HepG2 (cell line): ENCODE data around the gene IGF2BP3. TPM values are rescaled to one million over a fixed set of nuclear protein-coding genes. Genes with fewer than 3 reads are reported as not detected.

Source experiments
- CEBPG ChIP-seq: IDR thresholded peaks from 2 replicates; pipeline ENCODE4 v1.6.1; 2016
- EHMT2 ChIP-seq: fragments of 200-600 bp; sonication (generic); IDR thresholded peaks from 2 replicates; pipeline ENCODE4 v1.7.0; 2017; ENCODE audit warnings: antibody characterized with exemption, low read depth, low read length, borderline replicate concordance
- FOXP1 ChIP-seq, 2 experiments: fragments of 450-650 bp in 1 of 2; IDR thresholded peaks; 2 replicates each; pipeline ENCODE4 v1.6.1; 2017 to 2018; ENCODE audit warnings: antibody characterized with exemption in 1 of 2
- HES4 ChIP-seq: sonication (generic); formaldehyde crosslinking; IDR thresholded peaks from 2 replicates; pipeline ENCODE4 v1.9.0; 2021; ENCODE audit warnings: mild to moderate bottlenecking, missing genetic modification reagents, borderline replicate concordance
- HIVEP1 ChIP-seq: sonication (generic); formaldehyde crosslinking; IDR thresholded peaks from 2 replicates; pipeline ENCODE4 v1.4.0; 2020; ENCODE audit warnings: mild to moderate bottlenecking, missing genetic modification reagents
- HNRNPK ChIP-seq: fragments of 200-400 bp; formaldehyde crosslinking; IDR thresholded peaks from 2 replicates; pipeline ENCODE4 v1.6.1; 2018; ENCODE audit warnings: low read length, low read depth, moderate library complexity, mild to moderate bottlenecking; ENCODE audit not compliant: poor library complexity, severe bottlenecking
- KAT7 ChIP-seq: IDR thresholded peaks from 2 replicates; pipeline ENCODE4 v1.6.1; 2018; ENCODE audit warnings: borderline replicate concordance, missing compliant biosample characterization
- MEF2D ChIP-seq: sonication (generic); formaldehyde crosslinking; IDR thresholded peaks from 2 replicates; pipeline ENCODE4 v1.5.1; 2020; ENCODE audit warnings: mild to moderate bottlenecking, missing genetic modification reagents
- NFIB ChIP-seq: sonication (generic); formaldehyde crosslinking; IDR thresholded peaks from 2 replicates; pipeline ENCODE4 v1.9.0; 2021; ENCODE audit warnings: missing genetic modification reagents, mild to moderate bottlenecking, borderline replicate concordance
- NR2C2 ChIP-seq: sonication (generic); formaldehyde crosslinking; IDR thresholded peaks from 2 replicates; pipeline ENCODE4 v1.4.0; 2020; ENCODE audit warnings: missing genetic modification reagents, mild to moderate bottlenecking, moderate library complexity, borderline replicate concordance
- PTBP1 ChIP-seq: fragments of 200-400 bp; formaldehyde crosslinking; IDR thresholded peaks from 2 replicates; pipeline ENCODE4 v1.6.1; 2018; ENCODE audit warnings: low read length, low read depth; ENCODE audit not compliant: poor library complexity, severe bottlenecking
- RBM22 ChIP-seq: fragments of 200-400 bp; formaldehyde crosslinking; optimal IDR thresholded peaks from 2 replicates; pipeline ENCODE3; 2017; ENCODE audit warnings: mild to moderate bottlenecking, low read length, moderate library complexity
- SAP130 ChIP-seq: IDR thresholded peaks from 2 replicates; pipeline ENCODE4 v1.6.1; 2016; ENCODE audit warnings: low read depth
- SETDB1 ChIP-seq: sonication (generic); formaldehyde crosslinking; IDR thresholded peaks from 2 replicates; pipeline ENCODE4 v1.5.1; 2020; ENCODE audit warnings: missing genetic modification reagents, mild to moderate bottlenecking, borderline replicate concordance
- SMAD3 ChIP-seq: sonication (generic); formaldehyde crosslinking; IDR thresholded peaks from 2 replicates; pipeline ENCODE4 v1.4.0; 2020; ENCODE audit warnings: missing genetic modification reagents
- SNRNP70 ChIP-seq: fragments of 200-400 bp; formaldehyde crosslinking; IDR thresholded peaks from 2 replicates; pipeline ENCODE4 v1.6.1; 2017; ENCODE audit warnings: mild to moderate bottlenecking, low read depth, low read length, moderate library complexity
- ZNF253 ChIP-seq: sonication (generic); formaldehyde crosslinking; IDR thresholded peaks from 2 replicates; pipeline ENCODE4 v1.8.0; 2022; ENCODE audit warnings: mild to moderate bottlenecking, missing genetic modification reagents, borderline replicate concordance
- ZNF792 ChIP-seq: IDR thresholded peaks from 2 replicates; pipeline ENCODE4 v1.6.1; 2016
- ZSCAN31 ChIP-seq: sonication (generic); formaldehyde crosslinking; IDR thresholded peaks from 2 replicates; pipeline ENCODE4 v1.5.0; 2020; ENCODE audit warnings: low read depth, mild to moderate bottlenecking, missing genetic modification reagents
- polyA plus RNA-seq, 8 experiments: library from polyadenylated mRNA; depleted of rRNA in 3 of 8; stranded (reverse) in 7 of 8; unstranded in 1 of 8; fragments of >200 nt; fragmentation: Illumina TruSeq in 4 of 8; extraction: Trizol in 4 of 8; gene quantifications; 2 replicates each; pipeline versions ENCODE4 v1.2.1 to v1.2.3, GENCODE V29; 2011 to 2016; ENCODE audit warnings: low read depth in 4 of 8, missing spikeins in 1 of 8, mixed read lengths in 1 of 8; ENCODE audit not compliant: insufficient read depth in 1 of 8
- total RNA-seq, 5 experiments: library from RNA; depleted of rRNA; stranded (reverse); fragments of >200 nt; fragmentation: Illumina TruSeq; extraction: Trizol; gene quantifications; 2 replicates each; pipeline ENCODE4 v1.2.3, GENCODE V29; 2016; ENCODE audit warnings: low read depth in 1 of 5
- TF ChIP-seq, protein P1 (sequence below): sonication (generic); formaldehyde crosslinking; IDR thresholded peaks from 2 replicates; pipeline ENCODE4 v1.8.1; 2023; ENCODE audit warnings: missing genetic modification reagents, inconsistent platforms, borderline replicate concordance
- TF ChIP-seq, protein P2 (sequence below): fragments of 450-650 bp; IDR thresholded peaks from 2 replicates; pipeline ENCODE4 v1.6.1; 2017
- TF ChIP-seq, protein P3 (sequence below): IDR thresholded peaks from 2 replicates; pipeline ENCODE4 v1.6.1; 2016; ENCODE audit warnings: control low read depth
- TF ChIP-seq, protein P4 (sequence below): IDR thresholded peaks from 2 replicates; pipeline ENCODE4 v1.6.1; 2016; ENCODE audit warnings: mild to moderate bottlenecking, missing biosample characterization, missing genetic modification reagents
- TF ChIP-seq, protein P5 (sequence below): IDR thresholded peaks from 2 replicates; pipeline ENCODE4 v1.6.1; 2012; ENCODE audit warnings: low read depth, low read length, improper control_type of control experiment

Gene IGF2BP3
- total and polyA plus RNA-seq, 2 of the 13 experiments (the other 11 are each of a cell fraction or from before 2014, with no cell fraction given) = 37.7 to 39.5 TPM

DNA sequence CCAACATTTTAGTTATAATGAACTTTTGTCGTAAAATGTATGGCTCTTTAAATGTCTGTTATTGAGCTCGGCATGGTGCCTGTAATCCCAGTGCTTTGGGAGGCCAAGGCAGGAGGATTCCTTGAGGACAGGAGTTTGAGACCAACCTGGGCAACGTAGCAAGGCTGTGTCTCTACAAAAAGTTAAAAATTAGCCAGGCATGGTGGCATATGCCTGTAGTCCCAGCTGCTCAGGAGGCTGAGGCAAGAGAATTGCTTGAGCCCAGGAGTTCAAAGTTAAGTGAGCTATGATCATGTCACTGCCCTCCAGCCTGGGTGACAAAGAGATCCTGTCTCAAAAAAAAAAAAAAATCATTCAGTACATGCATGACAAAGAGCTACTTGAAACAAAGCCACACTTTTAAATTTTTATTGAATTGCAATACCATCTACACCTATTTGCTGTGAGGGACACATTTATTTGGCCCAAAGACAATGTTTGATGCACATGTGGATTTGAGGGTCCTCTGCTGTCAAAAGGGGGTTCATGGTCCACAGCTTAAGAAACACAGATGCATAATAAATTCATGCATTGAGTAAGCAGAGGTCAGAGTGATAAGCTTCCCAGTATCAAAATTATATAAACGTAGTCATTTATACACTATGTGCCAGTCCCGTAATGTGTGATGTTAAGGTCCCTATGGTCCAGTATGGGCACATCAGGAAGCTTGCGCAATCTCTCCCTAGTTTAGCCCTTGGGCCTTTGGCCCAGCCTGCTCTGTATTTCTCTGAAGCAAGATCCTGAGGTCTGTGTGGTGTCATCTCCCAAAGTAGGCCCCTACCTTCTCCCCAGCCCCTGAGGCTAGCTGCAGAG, 175.5 kb downstream of the IGF2BP3 start (continued):
- TF ChIP-seq KAT7 (CRISPR knock-in tag) (no peak), SAP130 (CRISPR knock-in tag) (peak; percentile 79), NR2C2 (CRISPR knock-in tag) (peak; percentile 69; the same call in 1 of the 2 replicates), NFIB (CRISPR knock-in tag) (no peak), ZNF253 (CRISPR knock-in tag) (no peak), HIVEP1 (CRISPR knock-in tag) (no peak), PTBP1 (no peak), MEF2D (CRISPR knock-in tag) (no peak), EHMT2 (peak; percentile 79; the same call in 1 of the 2 replicates), RBM22 (no peak), ZSCAN31 (CRISPR knock-in tag) (no peak), ZNF792 (CRISPR knock-in tag) (0 out of 2 replicates have a peak, but pooled peaks have one; percentile 20), SMAD3 (CRISPR knock-in tag) (peak; percentile 27; the same call in 1 of the 2 replicates), HES4 (no peak), SETDB1 (CRISPR knock-in tag) (no peak), CEBPG (CRISPR knock-in tag) (peak; percentile 99), FOXP1 (IDR thresholded peaks at IDR 0.05) (no peak), FOXP1 (CRISPR knock-in tag; IDR thresholded peaks at IDR 0.05) (peak; percentile 16; the same call in 1 of the 2 replicates), SNRNP70 (no peak), HNRNPK (no peak)
- TF ChIP-seq, protein P1, sequence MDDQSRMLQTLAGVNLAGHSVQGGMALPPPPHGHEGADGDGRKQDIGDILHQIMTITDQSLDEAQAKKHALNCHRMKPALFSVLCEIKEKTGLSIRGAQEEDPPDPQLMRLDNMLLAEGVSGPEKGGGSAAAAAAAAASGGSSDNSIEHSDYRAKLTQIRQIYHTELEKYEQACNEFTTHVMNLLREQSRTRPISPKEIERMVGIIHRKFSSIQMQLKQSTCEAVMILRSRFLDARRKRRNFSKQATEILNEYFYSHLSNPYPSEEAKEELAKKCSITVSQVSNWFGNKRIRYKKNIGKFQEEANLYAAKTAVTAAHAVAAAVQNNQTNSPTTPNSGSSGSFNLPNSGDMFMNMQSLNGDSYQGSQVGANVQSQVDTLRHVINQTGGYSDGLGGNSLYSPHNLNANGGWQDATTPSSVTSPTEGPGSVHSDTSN (CRISPR knock-in tag) = no peak
- TF ChIP-seq, protein P2, sequence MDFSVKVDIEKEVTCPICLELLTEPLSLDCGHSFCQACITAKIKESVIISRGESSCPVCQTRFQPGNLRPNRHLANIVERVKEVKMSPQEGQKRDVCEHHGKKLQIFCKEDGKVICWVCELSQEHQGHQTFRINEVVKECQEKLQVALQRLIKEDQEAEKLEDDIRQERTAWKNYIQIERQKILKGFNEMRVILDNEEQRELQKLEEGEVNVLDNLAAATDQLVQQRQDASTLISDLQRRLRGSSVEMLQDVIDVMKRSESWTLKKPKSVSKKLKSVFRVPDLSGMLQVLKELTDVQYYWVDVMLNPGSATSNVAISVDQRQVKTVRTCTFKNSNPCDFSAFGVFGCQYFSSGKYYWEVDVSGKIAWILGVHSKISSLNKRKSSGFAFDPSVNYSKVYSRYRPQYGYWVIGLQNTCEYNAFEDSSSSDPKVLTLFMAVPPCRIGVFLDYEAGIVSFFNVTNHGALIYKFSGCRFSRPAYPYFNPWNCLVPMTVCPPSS = no peak
- TF ChIP-seq, protein P3, sequence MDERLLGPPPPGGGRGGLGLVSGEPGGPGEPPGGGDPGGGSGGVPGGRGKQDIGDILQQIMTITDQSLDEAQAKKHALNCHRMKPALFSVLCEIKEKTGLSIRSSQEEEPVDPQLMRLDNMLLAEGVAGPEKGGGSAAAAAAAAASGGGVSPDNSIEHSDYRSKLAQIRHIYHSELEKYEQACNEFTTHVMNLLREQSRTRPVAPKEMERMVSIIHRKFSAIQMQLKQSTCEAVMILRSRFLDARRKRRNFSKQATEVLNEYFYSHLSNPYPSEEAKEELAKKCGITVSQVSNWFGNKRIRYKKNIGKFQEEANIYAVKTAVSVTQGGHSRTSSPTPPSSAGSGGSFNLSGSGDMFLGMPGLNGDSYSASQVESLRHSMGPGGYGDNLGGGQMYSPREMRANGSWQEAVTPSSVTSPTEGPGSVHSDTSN = no peak
- TF ChIP-seq, protein P4, sequence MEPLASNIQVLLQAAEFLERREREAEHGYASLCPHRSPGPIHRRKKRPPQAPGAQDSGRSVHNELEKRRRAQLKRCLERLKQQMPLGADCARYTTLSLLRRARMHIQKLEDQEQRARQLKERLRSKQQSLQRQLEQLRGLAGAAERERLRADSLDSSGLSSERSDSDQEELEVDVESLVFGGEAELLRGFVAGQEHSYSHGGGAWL (CRISPR knock-in tag) = no peak
- TF ChIP-seq, protein P5, sequence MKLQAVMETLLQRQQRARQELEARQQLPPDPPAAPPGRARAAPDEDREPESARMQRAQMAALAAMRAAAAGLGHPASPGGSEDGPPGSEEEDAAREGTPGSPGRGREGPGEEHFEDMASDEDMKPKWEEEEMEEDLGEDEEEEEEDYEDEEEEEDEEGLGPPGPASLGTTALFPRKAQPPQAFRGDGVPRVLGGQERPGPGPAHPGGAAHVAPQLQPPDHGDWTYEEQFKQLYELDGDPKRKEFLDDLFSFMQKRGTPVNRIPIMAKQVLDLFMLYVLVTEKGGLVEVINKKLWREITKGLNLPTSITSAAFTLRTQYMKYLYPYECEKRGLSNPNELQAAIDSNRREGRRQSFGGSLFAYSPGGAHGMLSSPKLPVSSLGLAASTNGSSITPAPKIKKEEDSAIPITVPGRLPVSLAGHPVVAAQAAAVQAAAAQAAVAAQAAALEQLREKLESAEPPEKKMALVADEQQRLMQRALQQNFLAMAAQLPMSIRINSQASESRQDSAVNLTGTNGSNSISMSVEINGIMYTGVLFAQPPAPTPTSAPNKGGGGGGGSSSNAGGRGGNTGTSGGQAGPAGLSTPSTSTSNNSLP = peak; percentile 9; the same call in 1 of the 2 replicates
